Dedifferentiated amniotic fluid mesenchymal stem cell (primary cell): Measurements from ENCODE around the gene WRAP73.

ENCODE experiments used
- DNase-seq: peaks from one replicate; pipeline ENCODE4 v3.0.0-alpha.2; 2016; ENCODE audit errors: extremely low spot score

WRAP73 gene

GRCh38 chr1:3611170-3612019 is 38.5 kb downstream of the WRAP73 start, which contains the start of gene MEGF6:
TSS of gene MEGF6 (minus strand) at chr1:3611508. CDS start at chr1:3611268, 240 bp downstream.
- no peak for DNase-seq

- no peak for DNase-seq
Observed at GRCh38 chr1:3610527-3611169, 39.3 kb downstream of the WRAP73 start.

GRCh38 chr1:3609769-3610526 is 40.0 kb downstream of the WRAP73 start:
- DNase-seq = no peak

GRCh38 chr1:3609016-3609768 is 40.7 kb downstream of the WRAP73 start:
- no peak for DNase-seq

- no peak for DNase-seq
Observed at GRCh38 chr1:3608154-3608553, 41.7 kb downstream of the WRAP73 start.

- DNase-seq = no peak
Observed at GRCh38 chr1:3607703-3608065, 42.2 kb downstream of the WRAP73 start.

- no peak for DNase-seq
Observed at GRCh38 chr1:3606779-3607702, 42.9 kb downstream of the WRAP73 start.

- no peak for DNase-seq
Observed at GRCh38 chr1:3604997-3605823, 44.7 kb downstream of the WRAP73 start.

- DNase-seq = no peak
Observed at GRCh38 chr1:3604468-3604974, 45.4 kb downstream of the WRAP73 start.

- no peak for DNase-seq
Observed at GRCh38 chr1:3603571-3604467, 46.1 kb downstream of the WRAP73 start.

GRCh38 chr1:3603156-3603555 is 46.7 kb downstream of the WRAP73 start:
- DNase-seq = no peak

GRCh38 chr1:3602375-3602774 is 47.5 kb downstream of the WRAP73 start:
- no peak for DNase-seq

- no peak for DNase-seq
Observed at GRCh38 chr1:3601743-3602142, 48.2 kb downstream of the WRAP73 start.

GRCh38 chr1:3600354-3600753 is 49.5 kb downstream of the WRAP73 start:
- DNase-seq = no peak

- DNase-seq = no peak
Observed at GRCh38 chr1:3599816-3600215, 50.1 kb downstream of the WRAP73 start.

GRCh38 chr1:3599286-3599811 is 50.6 kb downstream of the WRAP73 start:
- DNase-seq = no peak

GRCh38 chr1:3598522-3599285 is 51.2 kb downstream of the WRAP73 start:
- DNase-seq = no peak
